HG03159 (cell line): ENCODE measurements around the gene ESPL1.

Experiments
- ATAC-seq: cut with Tn5 transposase; IDR thresholded peaks from one replicate; pipeline ENCODE4 v1.9.1; 2021; ENCODE audit warnings: mild to moderate bottlenecking, moderate library complexity; ENCODE audit not compliant: unreplicated experiment

ESPL1 gene

GRCh38 chr12:53267999-53268629 lies at the start of gene ESPL1:
TSS of gene ESPL1 (plus strand) at chr12:53268299. CDS start at chr12:53268767, 468 bp downstream.
- ATAC-seq: peak; percentile 78

GRCh38 chr12:53218551-53219291 lies 49.4 kb upstream of the ESPL1 start:
- ATAC-seq: no peak

GRCh38 chr12:53219292-53219955 lies 48.7 kb upstream of the ESPL1 start:
- no peak for ATAC-seq

- peak; percentile 36 for ATAC-seq
Measured at GRCh38 chr12:53219956-53220693, 48.0 kb upstream of the ESPL1 start.

GRCh38 chr12:53220694-53221202 lies 47.4 kb upstream of the ESPL1 start:
- peak; percentile 50 for ATAC-seq

GRCh38 chr12:53221203-53222080 lies 46.7 kb upstream of the ESPL1 start:
- peak; percentile 38 for ATAC-seq

- no peak for ATAC-seq
Measured at GRCh38 chr12:53222170-53222721, 45.9 kb upstream of the ESPL1 start.

- no peak for ATAC-seq
Measured at GRCh38 chr12:53222806-53223261, 45.3 kb upstream of the ESPL1 start.

GRCh38 chr12:53223389-53224060 lies 44.6 kb upstream of the ESPL1 start:
- ATAC-seq: no peak

GRCh38 chr12:53224061-53224896 lies 43.8 kb upstream of the ESPL1 start:
- no peak for ATAC-seq

- ATAC-seq: no peak
Measured at GRCh38 chr12:53224897-53225634, 43.0 kb upstream of the ESPL1 start.

- no peak for ATAC-seq
Measured at GRCh38 chr12:53225635-53226424, 42.3 kb upstream of the ESPL1 start.

GRCh38 chr12:53226815-53227214 lies 41.3 kb upstream of the ESPL1 start:
- ATAC-seq: no peak

- ATAC-seq: no peak
Measured at GRCh38 chr12:53227341-53227740, 40.8 kb upstream of the ESPL1 start.

- ATAC-seq: no peak
Measured at GRCh38 chr12:53227836-53228235, 40.3 kb upstream of the ESPL1 start.

GRCh38 chr12:53229454-53229853 lies 38.6 kb upstream of the ESPL1 start:
- ATAC-seq: no peak
